ENCODE results near the gene ME2. TPM values are rescaled to one million over a fixed set of nuclear protein-coding genes. Genes with fewer than 3 reads are reported as not detected.

The ME2 gene
- 48.8 and 52.2 TPM in 2 replicates for total RNA-seq

GRCh38 chr18:50878345-50879301 is at the start of gene ME2:
Gene ME2, plus strand, starts transcription at chr18:50879118. Its CDS starts 16,703 bp downstream, at chr18:50895821.

DNA sequence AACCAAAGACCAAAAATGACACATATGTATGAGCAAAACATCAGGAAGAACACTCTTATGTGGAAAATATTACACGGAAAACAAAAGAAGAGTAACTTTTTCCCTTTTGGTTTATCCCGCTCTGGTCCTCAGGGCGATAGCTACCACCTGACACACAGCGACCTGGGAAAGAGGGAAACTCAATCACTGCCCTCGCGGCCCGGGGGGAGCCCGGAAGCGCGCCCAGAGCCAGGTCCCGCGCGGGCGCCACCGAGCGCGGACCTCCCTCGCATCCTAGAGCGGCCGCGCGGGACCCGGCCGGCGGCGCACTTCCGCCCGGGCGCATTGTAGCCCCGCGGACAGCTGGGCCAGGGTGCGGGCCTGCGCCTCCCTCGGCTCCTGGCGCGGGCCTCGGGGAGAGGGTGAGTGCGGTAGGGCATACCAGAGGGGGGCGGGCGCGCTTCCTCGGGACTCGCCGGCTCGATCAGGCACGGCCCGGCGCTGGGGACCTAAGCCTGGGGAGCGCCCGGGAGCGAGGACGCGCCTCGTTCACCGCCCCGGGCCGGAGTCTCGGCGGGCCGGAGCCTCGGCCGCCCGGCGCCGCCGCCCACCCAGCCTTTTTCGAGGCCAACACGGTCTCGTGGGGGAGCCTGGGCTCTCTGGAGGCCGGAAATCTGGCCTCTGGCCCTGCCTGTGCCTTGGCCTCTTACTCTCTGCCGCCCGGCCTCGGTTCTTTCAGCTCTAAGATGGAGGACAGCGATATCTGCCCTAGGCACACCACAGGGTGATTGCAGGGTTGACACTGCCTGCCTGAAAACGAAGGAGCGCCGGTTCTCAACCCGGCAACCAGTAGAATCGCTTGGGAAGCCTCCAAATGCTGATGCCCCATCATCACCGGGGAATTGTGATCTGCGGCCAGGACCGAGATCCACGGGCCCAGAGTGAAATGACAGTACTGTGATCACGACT is 89.1 kb downstream of the ME2 start, which contains the start of gene ELAC1:
ELAC1 (plus strand) TSS at position 327 of the 948 bp plus-strand sequence. CDS start 6,365 bp downstream, outside the sequence.

Other genes starting within 250 kb of the ME2 start
- gene MRO, start 59.1 kb upstream of the ME2 start, total RNA-seq: not detected in 2 replicates
- gene ELAC1, start 88.9 kb downstream of the ME2 start, total RNA-seq: 3.5 and 8.5 TPM in 2 replicates
- 63.1 and 76.5 TPM in 2 replicates for gene SMAD4, start 151.1 kb downstream of the ME2 start, total RNA-seq

Measured in mammary microvascular endothelial cell (primary cell).